GM19035 (cell line): Measurements from ENCODE around the gene WDR20.
"Not testable (repeated sequence)": the region's sequence is repeated elsewhere in the genome, so short reads cannot be mapped to it uniquely, and the experiment has no call there.

Experiments
- ATAC-seq: cut with Tn5 transposase; IDR thresholded peaks from one replicate; pipeline ENCODE4 v1.9.1; 2021; ENCODE audit not compliant: unreplicated experiment

Gene WDR20

GRCh38 chr14:102139286-102140026, at the start of gene WDR20:
Gene WDR20 (plus strand): TSS chr14:102139897. CDS start chr14:102139924, 27 bp downstream.
- peak; percentile 94 for ATAC-seq

- ATAC-seq = no peak
Observed at GRCh38 chr14:102090713-102091112, 49.0 kb upstream of the WDR20 start.

GRCh38 chr14:102092806-102093205, 46.9 kb upstream of the WDR20 start:
- ATAC-seq = no peak

GRCh38 chr14:102094101-102094500, 45.6 kb upstream of the WDR20 start:
- no peak for ATAC-seq

- no peak for ATAC-seq
Observed at GRCh38 chr14:102095231-102095870, 44.3 kb upstream of the WDR20 start.

- ATAC-seq = no peak
Observed at GRCh38 chr14:102095871-102096568, 43.7 kb upstream of the WDR20 start.

- ATAC-seq = no peak
Observed at GRCh38 chr14:102096569-102097188, 43.0 kb upstream of the WDR20 start.

GRCh38 chr14:102097441-102098135, 42.1 kb upstream of the WDR20 start:
- ATAC-seq = no peak

GRCh38 chr14:102103062-102103695, 36.5 kb upstream of the WDR20 start:
- ATAC-seq = no peak

- ATAC-seq = no peak
Observed at GRCh38 chr14:102105369-102105768, 34.3 kb upstream of the WDR20 start.

GRCh38 chr14:102109332-102109731, 30.4 kb upstream of the WDR20 start:
- ATAC-seq = not testable (repeated sequence)

- ATAC-seq = no peak
Observed at GRCh38 chr14:102111101-102111500, 28.6 kb upstream of the WDR20 start.

GRCh38 chr14:102116361-102117180, 23.1 kb upstream of the WDR20 start:
- ATAC-seq = no peak

- ATAC-seq = no peak
Observed at GRCh38 chr14:102117852-102118251, 21.8 kb upstream of the WDR20 start.

- no peak for ATAC-seq
Observed at GRCh38 chr14:102120888-102121287, 18.8 kb upstream of the WDR20 start.

GRCh38 chr14:102121567-102121966, 18.1 kb upstream of the WDR20 start:
- ATAC-seq = no peak

- ATAC-seq = no peak
Observed at GRCh38 chr14:102124419-102124818, 15.3 kb upstream of the WDR20 start.

- ATAC-seq = no peak
Observed at GRCh38 chr14:102125546-102125945, 14.2 kb upstream of the WDR20 start.

- no peak for ATAC-seq
Observed at GRCh38 chr14:102126807-102127455, 12.8 kb upstream of the WDR20 start.
